Measurements from ENCODE around the gene SAMSN1. TPM values are rescaled to one million over a fixed set of nuclear protein-coding genes. Genes with fewer than 3 reads are reported as not detected.

The SAMSN1 gene
- total and polyA plus RNA-seq, 3 donors from 2014 or later, result 0.71 to 2.2 (median 1.7) TPM

DNA sequence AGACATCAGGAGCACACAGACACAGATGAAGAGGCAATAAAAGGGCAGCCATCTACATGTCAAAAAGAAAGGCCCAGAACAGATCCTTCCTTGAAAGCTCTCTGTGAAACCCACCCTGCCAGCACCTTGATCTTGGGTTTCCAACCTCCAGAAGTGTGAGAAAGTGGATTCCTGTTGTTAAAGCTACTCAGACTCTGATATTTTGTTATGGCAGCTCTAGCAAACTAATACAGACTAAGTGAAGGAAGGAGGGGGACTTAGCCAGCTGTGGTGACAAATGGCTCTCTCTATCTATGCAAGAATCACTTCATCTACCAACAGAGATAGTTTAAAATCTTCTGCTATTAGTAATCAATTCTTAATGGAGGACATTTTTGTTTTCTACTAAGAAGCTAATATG is 10.4 kb downstream of the SAMSN1 start:
- H3K27me3 ChIP-seq, result no peaks in the 10 kb centered on the region
- intact Hi-C loops (cut with DNase I; ENCODE audit: low total_unique reads), result no loop called here
- H3K9me3 ChIP-seq, result no peaks in the 10 kb centered on the region
- no peak for TF ChIP-seq POLR2A (IDR thresholded peaks at IDR 0.05)
- TF ChIP-seq, protein P1, sequence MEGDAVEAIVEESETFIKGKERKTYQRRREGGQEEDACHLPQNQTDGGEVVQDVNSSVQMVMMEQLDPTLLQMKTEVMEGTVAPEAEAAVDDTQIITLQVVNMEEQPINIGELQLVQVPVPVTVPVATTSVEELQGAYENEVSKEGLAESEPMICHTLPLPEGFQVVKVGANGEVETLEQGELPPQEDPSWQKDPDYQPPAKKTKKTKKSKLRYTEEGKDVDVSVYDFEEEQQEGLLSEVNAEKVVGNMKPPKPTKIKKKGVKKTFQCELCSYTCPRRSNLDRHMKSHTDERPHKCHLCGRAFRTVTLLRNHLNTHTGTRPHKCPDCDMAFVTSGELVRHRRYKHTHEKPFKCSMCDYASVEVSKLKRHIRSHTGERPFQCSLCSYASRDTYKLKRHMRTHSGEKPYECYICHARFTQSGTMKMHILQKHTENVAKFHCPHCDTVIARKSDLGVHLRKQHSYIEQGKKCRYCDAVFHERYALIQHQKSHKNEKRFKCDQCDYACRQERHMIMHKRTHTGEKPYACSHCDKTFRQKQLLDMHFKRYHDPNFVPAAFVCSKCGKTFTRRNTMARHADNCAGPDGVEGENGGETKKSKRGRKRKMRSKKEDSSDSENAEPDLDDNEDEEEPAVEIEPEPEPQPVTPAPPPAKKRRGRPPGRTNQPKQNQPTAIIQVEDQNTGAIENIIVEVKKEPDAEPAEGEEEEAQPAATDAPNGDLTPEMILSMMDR (IDR thresholded peaks at IDR 0.05), result no peak
- no peaks in the 10 kb centered on the region for H3K4me1 ChIP-seq
- DNase-seq, result no peak
- H3K36me3 ChIP-seq (ENCODE audit: low read depth, missing control alignments), result no peaks in the 10 kb centered on the region
- no peak overlapping the region for H3K27ac ChIP-seq
- no peak overlapping the region for H3K4me3 ChIP-seq

DNA sequence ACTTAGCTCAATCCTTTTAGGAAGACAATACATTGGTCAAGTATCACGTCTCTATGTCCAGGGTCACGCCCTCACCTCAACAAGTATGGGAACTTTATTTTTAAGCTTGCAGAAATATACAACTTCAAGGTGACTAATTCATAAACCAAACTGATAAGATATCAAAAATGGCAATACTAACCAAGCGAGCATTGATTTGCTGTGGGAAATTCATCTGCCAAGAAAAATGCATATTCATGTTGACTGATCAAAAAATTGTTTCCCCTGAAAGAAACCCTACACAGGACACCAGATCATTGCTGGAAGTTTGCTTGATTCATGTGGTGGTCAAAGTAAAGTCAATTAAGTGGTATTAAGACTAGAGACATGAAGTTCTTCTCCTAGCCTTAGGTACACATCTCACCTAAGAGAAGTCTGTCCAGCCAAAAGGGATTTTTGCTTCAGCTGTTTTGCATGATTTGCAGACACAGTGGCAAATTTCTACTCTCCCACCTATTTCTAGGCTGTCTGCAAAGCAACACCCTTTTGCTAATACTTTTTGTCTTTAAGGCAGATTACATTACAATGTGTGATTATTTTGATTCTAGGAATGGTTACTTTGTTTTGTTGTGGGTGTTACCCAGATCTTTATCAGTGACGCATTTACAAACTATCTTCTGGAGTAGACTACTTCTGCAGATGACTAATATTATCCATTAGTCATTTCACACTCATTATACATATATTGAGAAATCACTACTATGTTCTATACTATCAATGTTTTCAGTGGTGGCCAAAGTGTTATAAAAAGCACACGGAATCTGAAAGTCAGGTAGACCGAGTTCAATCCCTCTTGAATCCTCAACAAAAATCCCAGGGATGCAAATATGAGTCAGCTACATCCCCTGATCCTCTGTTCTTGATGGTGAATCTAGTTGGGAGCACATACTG is 12.4 kb downstream of the SAMSN1 start:
- no peak overlapping the region for H3K4me3 ChIP-seq
- H3K9me3 ChIP-seq, result no peaks in the 10 kb centered on the region
- intact Hi-C loops (cut with DNase I; ENCODE audit: low total_unique reads), result no loop called here
- no peak for DNase-seq
- H3K27me3 ChIP-seq, result no peaks in the 10 kb centered on the region
- TF ChIP-seq POLR2A (IDR thresholded peaks at IDR 0.05), result no peak
- TF ChIP-seq, protein P1 (IDR thresholded peaks at IDR 0.05), result no peak
- 65 to 71% methylated on average over 6 of the region's 6 CpGs for WGBS, 2 donors
- no peaks in the 10 kb centered on the region for H3K4me1 ChIP-seq
- H3K27ac ChIP-seq, result no peak overlapping the region
- no peaks in the 10 kb centered on the region for H3K36me3 ChIP-seq (ENCODE audit: low read depth, missing control alignments)

DNA sequence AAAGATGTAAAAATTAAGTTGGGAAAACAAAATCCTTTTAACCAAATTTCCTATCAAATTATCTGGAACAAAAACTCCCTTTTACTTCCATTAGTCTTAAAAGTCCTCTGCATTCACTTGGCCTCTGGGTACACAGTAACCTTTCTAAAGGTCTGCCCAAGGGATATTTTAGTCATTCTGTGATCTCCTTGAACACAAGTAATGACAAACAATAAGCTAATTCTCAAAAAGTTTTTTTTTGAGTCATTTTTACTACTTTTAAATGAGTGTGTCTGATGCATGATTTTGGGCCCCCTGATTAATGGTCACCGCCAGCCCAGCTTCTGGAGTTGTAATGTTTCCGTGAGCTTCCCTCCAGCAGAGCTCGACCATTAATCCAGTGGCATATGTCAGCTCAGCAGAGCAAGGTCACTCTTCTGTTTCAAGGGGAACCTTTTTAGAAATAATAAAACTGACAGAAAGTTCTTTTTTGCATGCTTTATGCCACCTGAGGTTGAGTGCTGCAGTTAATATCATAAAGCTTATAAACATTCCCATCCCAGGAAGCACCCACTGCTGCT is 14.3 kb downstream of the SAMSN1 start:
- 63% methylated on average over 3 of the region's 3 CpGs for WGBS, 2 donors
- no peaks in the 10 kb centered on the region for H3K4me1 ChIP-seq
- no peak for DNase-seq
- H3K9me3 ChIP-seq, result no peaks in the 10 kb centered on the region
- no peaks in the 10 kb centered on the region for H3K27me3 ChIP-seq
- intact Hi-C loops (cut with DNase I; ENCODE audit: low total_unique reads), result no loop called here
- H3K27ac ChIP-seq, result no peak overlapping the region
- TF ChIP-seq, protein P1 (IDR thresholded peaks at IDR 0.05), result no peak
- TF ChIP-seq POLR2A (IDR thresholded peaks at IDR 0.05), result no peak
- no peak overlapping the region for H3K4me3 ChIP-seq
- H3K36me3 ChIP-seq (ENCODE audit: low read depth, missing control alignments), result no peaks in the 10 kb centered on the region

DNA sequence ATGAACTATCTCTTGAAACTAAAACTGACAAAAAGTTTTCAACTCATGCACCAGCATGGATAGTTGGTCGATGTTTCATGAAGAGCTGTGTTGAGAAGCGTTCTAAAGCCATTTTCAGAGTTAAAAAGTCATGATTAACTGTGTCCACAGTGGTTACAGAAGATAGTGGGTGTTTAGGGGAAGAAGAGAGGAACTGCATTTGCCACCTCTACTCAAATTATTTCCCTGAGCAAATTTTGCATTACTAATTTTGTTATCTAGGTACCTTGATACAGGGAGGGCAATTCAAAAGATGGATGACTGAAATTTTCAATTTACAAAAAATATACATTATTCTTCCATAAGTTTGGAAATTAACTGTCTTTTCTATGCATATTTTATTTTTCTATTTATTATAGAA is 15.5 kb downstream of the SAMSN1 start:
- H3K4me1 ChIP-seq, result no peaks in the 10 kb centered on the region
- no peak for TF ChIP-seq POLR2A (IDR thresholded peaks at IDR 0.05)
- TF ChIP-seq, protein P1 (IDR thresholded peaks at IDR 0.05), result no peak
- intact Hi-C loops (cut with DNase I; ENCODE audit: low total_unique reads), result no loop called here
- DNase-seq, result no peak
- no peak overlapping the region for H3K4me3 ChIP-seq
- no peak overlapping the region for H3K27ac ChIP-seq
- no peaks in the 10 kb centered on the region for H3K36me3 ChIP-seq (ENCODE audit: low read depth, missing control alignments)
- H3K27me3 ChIP-seq, result no peaks in the 10 kb centered on the region
- no peaks in the 10 kb centered on the region for H3K9me3 ChIP-seq
- 75 to 76% methylated on average over 2 of the region's 2 CpGs for WGBS, 2 donors
